Transverse colon (tissue), 4 donors: Measurements from ENCODE around the gene GTPBP3.

Source experiments
- CTCF ChIP-seq, 5 experiments: fragments of 200-600 bp in 3 of 5; fragments of 450-650 bp in 2 of 5; sonication (generic) in 3 of 5; IDR thresholded peaks; 1 replicate in 2 of 5; 2 replicates in 3 of 5; pipeline ENCODE4 v1.5.1; 2016 to 2017; ENCODE audit warnings: antibody characterized with exemption in 5 of 5, inconsistent platforms in 3 of 5, mild to moderate bottlenecking in 2 of 5, moderate library complexity in 1 of 5
- EP300 ChIP-seq: sonication (generic); formaldehyde crosslinking; IDR thresholded peaks from one replicate; pipeline ENCODE4 v1.6.1; 2017; ENCODE audit warnings: antibody characterized with exemption, low read depth
- POLR2AphosphoS5 ChIP-seq, 3 donors: sonication (generic); formaldehyde crosslinking; IDR thresholded peaks; one replicate each; pipeline ENCODE4 v1.6.1; 2016; ENCODE audit warnings: antibody characterized with exemption in 3 of 3

- TF ChIP-seq CTCF (IDR thresholded peaks at IDR 0.05), result no peak
- no peak for TF ChIP-seq EP300
- TF ChIP-seq POLR2AphosphoS5 (IDR thresholded peaks at IDR 0.05), result no peak
Measured at GRCh38 chr19:17329366-17330261, 7.7 kb upstream of the GTPBP3 start.
